Activated CD8-positive, alpha-beta memory T cell treated with anti-CD3 and anti-CD28 coated beads for 24 hours (primary cell): ENCODE measurements around the gene RAC2.

Source experiments
- DNase-seq: peaks from one replicate; pipeline ENCODE4 v3.0.0-alpha.2; 2020

RAC2 gene

GRCh38 chr22:37254209-37254866, 10.3 kb upstream of the RAC2 start:
- DNase-seq = no peak

GRCh38 chr22:37253126-37253660, 9.1 kb upstream of the RAC2 start:
- DNase-seq = peak; percentile 13

GRCh38 chr22:37251836-37252235, 7.8 kb upstream of the RAC2 start:
- peak; percentile 47 for DNase-seq

GRCh38 chr22:37249986-37250385, 5.9 kb upstream of the RAC2 start:
- peak; percentile 7 for DNase-seq

- DNase-seq = peak; percentile 44
Measured at GRCh38 chr22:37248251-37248650, 4.2 kb upstream of the RAC2 start.

GRCh38 chr22:37245740-37246139, 1.7 kb upstream of the RAC2 start:
- no peak for DNase-seq

GRCh38 chr22:37244922-37245722, 1.1 kb upstream of the RAC2 start:
- peak; percentile 68 for DNase-seq

- DNase-seq = peak; percentile 70
Measured at GRCh38 chr22:37243402-37244113, 511 bp downstream of the RAC2 start.

- DNase-seq = peak; percentile 92
Measured at GRCh38 chr22:37242395-37242918, 1.6 kb downstream of the RAC2 start.

- peak; percentile 82 for DNase-seq
Measured at GRCh38 chr22:37241351-37242142, 2.5 kb downstream of the RAC2 start.

GRCh38 chr22:37240941-37241320, 3.1 kb downstream of the RAC2 start:
- DNase-seq = no peak

GRCh38 chr22:37240240-37240940, 3.7 kb downstream of the RAC2 start:
- peak; percentile 59 for DNase-seq

GRCh38 chr22:37239336-37240239, 4.5 kb downstream of the RAC2 start:
- DNase-seq = peak; percentile 60

GRCh38 chr22:37237371-37238268, 6.4 kb downstream of the RAC2 start:
- peak; percentile 64 for DNase-seq

GRCh38 chr22:37235897-37236607, 8.0 kb downstream of the RAC2 start:
- peak; percentile 64 for DNase-seq

GRCh38 chr22:37234736-37235711, 9.0 kb downstream of the RAC2 start:
- peak; percentile 64 for DNase-seq
